ENCODE data around the gene NLRP13. TPM values are rescaled to one million over a fixed set of nuclear protein-coding genes. Genes with fewer than 3 reads are reported as not detected.

NLRP13 gene
- total and polyA plus RNA-seq, 2 of the 8 experiments (the other 6 are each of a cell fraction or from before 2014, with no cell fraction given): not detected

GRCh38 chr19:55858969-55859368, 73.2 kb downstream of the NLRP13 start:
- H3K79me2 ChIP-seq (ENCODE audit: control insufficient read depth in 1 of 2, insufficient read depth in 2 of 2, low read length in 2 of 2): no peaks in the 10 kb centered on the region
- H3K79me1 ChIP-seq (ENCODE audit: low read depth, low read length): no peaks in the 10 kb centered on the region
- H2BK20ac ChIP-seq (ENCODE audit: low read length): no peak overlapping the region
- H3K27me3 ChIP-seq (replicated peaks in 1 of 4; ENCODE audit: control insufficient read depth in 3 of 4, extremely low read depth in 1 of 4, insufficient read depth in 3 of 4, low read length in 3 of 4): no peaks in the 10 kb centered on the region
- DNase-seq (ENCODE audit: low read depth in 1 of 2, low spot score in 2 of 2) (no peak), FAIRE-seq (no peak)
- H3K14ac ChIP-seq (ENCODE audit: insufficient read length): no peak overlapping the region
- H3K4me3 ChIP-seq (ENCODE audit: extremely low read depth in 1 of 4, insufficient read depth in 2 of 4, low read depth in 3 of 4, low read length in 4 of 4): no peak overlapping the region
- H3K4ac ChIP-seq (replicated peaks; ENCODE audit: insufficient read length, low read depth, low read length): no peak overlapping the region
- no peak overlapping the region for H2BK12ac ChIP-seq (ENCODE audit: low read depth, low read length)
- no peaks in the 10 kb centered on the region for H4K20me1 ChIP-seq (replicated peaks in 1 of 2; ENCODE audit: control insufficient read depth in 1 of 2, insufficient read depth in 2 of 2, low read length in 2 of 2)
- no peak overlapping the region for H4K8ac ChIP-seq (ENCODE audit: extremely low read depth, insufficient read depth, low read length)
- no peak overlapping the region for H4K5ac ChIP-seq (ENCODE audit: insufficient read length, low read depth, low read length)
- H3K18ac ChIP-seq (ENCODE audit: extremely low read depth, low read length): no peak overlapping the region
- no peak overlapping the region for H2BK5ac ChIP-seq (ENCODE audit: low read depth, low read length)
- CTCF ChIA-PET (ENCODE audit: partially characterized antibody): no interaction called here
- 56% methylated on average over 5 of the region's 5 CpGs; no CpG with 5 or more reads in 1 of the 2 experiments for WGBS, 2 experiments (ENCODE audit: extremely low coverage in 1 of 2, insufficient coverage in 1 of 2, insufficient read length in 1 of 2, insufficient replicate concordance in 2 of 2, low coverage in 1 of 2, low lambda C conversion rate in 2 of 2, missing lambda C conversion rate in 1 of 2)
- H3K4me1 ChIP-seq (replicated peaks in 1 of 4; ENCODE audit: control insufficient read depth in 3 of 4, insufficient read depth in 4 of 4, low read length in 3 of 4): no peaks in the 10 kb centered on the region
- no peak overlapping the region for H3K4me2 ChIP-seq (ENCODE audit: insufficient read depth in 1 of 2, low read depth in 2 of 2, low read length in 2 of 2)
- H2AK5ac ChIP-seq (ENCODE audit: low read depth, low read length): no peak overlapping the region
- H3K23ac ChIP-seq (ENCODE audit: insufficient read length): no peak overlapping the region
- no peak overlapping the region for H2BK120ac ChIP-seq (replicated peaks; ENCODE audit: low read depth, low read length)
- H2AFZ ChIP-seq (ENCODE audit: low read length): no peak overlapping the region
- H3K27ac ChIP-seq (ENCODE audit: low read depth, low read length): no peak overlapping the region
- no peak overlapping the region for H4K91ac ChIP-seq (replicated peaks; ENCODE audit: insufficient read length, low read length)
- H2BK15ac ChIP-seq (ENCODE audit: low read length): no peak overlapping the region
- no peaks in the 10 kb centered on the region for H3K23me2 ChIP-seq (ENCODE audit: low read depth, low read length)
- H3K9me3 ChIP-seq (ENCODE audit: insufficient read depth in 2 of 2, low read depth in 1 of 2, low read length in 1 of 2): peaks cover 69 to 90% of the 10 kb centered on the region in 2 experiments
- POLR2A ChIA-PET (ENCODE audit: partially characterized antibody): no interaction called here
- no peaks in the 10 kb centered on the region for H3K36me3 ChIP-seq (ENCODE audit: control insufficient read depth in 2 of 4, insufficient read depth in 4 of 4, low read length in 3 of 4)
- no peak overlapping the region for H3K56ac ChIP-seq (replicated peaks; ENCODE audit: insufficient read length, low read depth, low read length)
- TF ChIP-seq SRF (IDR thresholded peaks at IDR 0.05; ENCODE audit: low read depth, low read length) (no peak), CHD1 (IDR thresholded peaks at IDR 0.05; ENCODE audit: low read depth, low read length) (no peak)
- no peak overlapping the region for H3K9ac ChIP-seq (replicated peaks in 1 of 4; ENCODE audit: extremely low read depth in 1 of 4, low read depth in 3 of 4, low read length in 3 of 4)

Data from H1 (cell line).